HepG2 (cell line): Measurements from ENCODE around the gene UST. TPM values are rescaled to one million over a fixed set of nuclear protein-coding genes. Genes with fewer than 3 reads are reported as not detected.

Experiments used
- ATAC-seq: fragments of 200-7000 bp; cut with Tn5 transposase; 3 replicates; pipeline ENCODE4 v1.9.1; 2020; ENCODE audit warnings: mild to moderate bottlenecking, moderate library complexity
- BruUV-seq: library from RNA; stranded (reverse); fragments of 400-500 nt; replicated peaks from 2 replicates; lab custom pipeline; 2021; lab: Mats Ljungman, UMichigan
- CTCF ChIA-PET: fragments of 300-600 bp; formaldehyde crosslinking; extraction: SDS; loops from one replicate; lab custom pipeline; 2021; ENCODE audit warnings: low total read pairs, inconsistent platforms, low intra/inter-chr PET ratio; lab: Yijun Ruan, JAX
- POLR2A ChIA-PET: fragments of 350-600 bp; sonication (Branson Sonifier 250); formaldehyde crosslinking; loops from one replicate; lab custom pipeline; 2020; ENCODE audit warnings: antibody characterized with exemption, inconsistent platforms; lab: Yijun Ruan, JAX
- DNase-seq: peaks from one replicate; pipeline ENCODE4 v3.0.0-alpha.2; 2015; ENCODE audit warnings: low spot score
- FAIRE-seq: peaks from 3 replicates; lab custom pipeline; 2011; peaks lifted over from hg19 to GRCh38; lab: Jason Lieb, UNC
- H2AFZ ChIP-seq: one replicate; pipeline ENCODE4 v1.6.1; 2011; ENCODE audit warnings: low read length, inconsistent platforms
- H3K27ac ChIP-seq: fragments of 300-600 bp; 3 replicates; pipeline ENCODE4 v1.8.0; 2011; ENCODE audit warnings: mixed run types, mild to moderate bottlenecking, mixed read lengths, low read length, inconsistent platforms; ENCODE audit not compliant: insufficient read depth; ENCODE audit errors: extremely low read length
- H3K27me3 ChIP-seq, 2 experiments: fragments of 200-600 bp in 1 of 2; 2 replicates in 1 of 2; 3 replicates in 1 of 2; pipeline versions ENCODE4 v1.6.0 to v1.8.0; 2011; ENCODE audit warnings: low read length in 2 of 2, mild to moderate bottlenecking in 2 of 2, moderate library complexity in 2 of 2, inconsistent platforms in 1 of 2; ENCODE audit not compliant: insufficient read depth in 2 of 2, control insufficient read depth in 1 of 2
- H3K36me3 ChIP-seq, 2 experiments: fragments of 200-600 bp in 1 of 2; replicated peaks in 1 of 2; 2 replicates in 1 of 2; 3 replicates in 1 of 2; pipeline versions ENCODE4 v1.5.1 to v1.8.0; 2011; ENCODE audit warnings: low read length in 2 of 2, inconsistent platforms in 1 of 2; ENCODE audit not compliant: insufficient read depth in 2 of 2, control insufficient read depth in 1 of 2
- H3K4me1 ChIP-seq: 2 replicates; pipeline ENCODE4 v1.5.1; 2012; ENCODE audit warnings: low read length, inconsistent platforms; ENCODE audit not compliant: insufficient read depth
- H3K4me2 ChIP-seq: 2 replicates; pipeline ENCODE4 v1.6.0; 2011; ENCODE audit warnings: low read depth, low read length, inconsistent platforms
- H3K4me3 ChIP-seq, 3 experiments: fragments of 200-600 bp in 1 of 3; sonication (generic), shearing (Covaris generic) in 1 of 3; replicated peaks in 1 of 3; 2 replicates each; pipeline ENCODE4 v1.5.1; 2011 to 2016; ENCODE audit warnings: low read length in 3 of 3, inconsistent platforms in 2 of 3, low read depth in 2 of 3, mild to moderate bottlenecking in 2 of 3, control low read depth in 1 of 3, mixed read lengths in 1 of 3; ENCODE audit not compliant: insufficient read depth in 1 of 3
- H3K79me2 ChIP-seq: one replicate; pipeline ENCODE4 v1.6.1; 2011; ENCODE audit warnings: low read length, inconsistent platforms; ENCODE audit not compliant: insufficient read depth
- H3K9ac ChIP-seq: 2 replicates; pipeline ENCODE4 v1.6.0; 2011; ENCODE audit warnings: mild to moderate bottlenecking, low read depth, low read length, inconsistent platforms; ENCODE audit not compliant: insufficient read depth
- H3K9me3 ChIP-seq: 2 replicates; pipeline ENCODE4 v1.5.1; 2012; ENCODE audit warnings: mild to moderate bottlenecking, low read length
- H4K20me1 ChIP-seq: 2 replicates; pipeline ENCODE4 v1.6.0; 2011; ENCODE audit warnings: inconsistent platforms, mild to moderate bottlenecking, low read length, moderate library complexity; ENCODE audit not compliant: insufficient read depth
- PLRG1 ChIP-seq: fragments of 450-650 bp; conservative IDR thresholded peaks from 2 replicates; pipeline ENCODE4 v1.6.1; 2016
- RAD51 ChIP-seq: fragments of 450-650 bp; IDR thresholded peaks from 2 replicates; pipeline ENCODE4 v1.6.1; 2016; ENCODE audit warnings: borderline replicate concordance
- ZNF10 ChIP-seq: sonication (generic); formaldehyde crosslinking; IDR thresholded peaks from 2 replicates; pipeline ENCODE4 v1.4.0; 2020; ENCODE audit warnings: mild to moderate bottlenecking, low read depth, missing genetic modification reagents, borderline replicate concordance
- ZNF274 ChIP-seq: sonication (generic); formaldehyde crosslinking; IDR thresholded peaks from 2 replicates; pipeline ENCODE4 v1.5.1; 2020; ENCODE audit warnings: mild to moderate bottlenecking, missing genetic modification reagents
- ZNF652 ChIP-seq: IDR thresholded peaks from 2 replicates; pipeline ENCODE4 v1.6.1; 2016; ENCODE audit warnings: low read depth, borderline replicate concordance
- ZNF879 ChIP-seq: sonication (generic); formaldehyde crosslinking; IDR thresholded peaks from 2 replicates; pipeline ENCODE4 v1.8.1; 2023; ENCODE audit warnings: missing genetic modification reagents
- WGBS: methylation state at CpG from one replicate; pipeline ENCODE4 v1.1.6; 2017; ENCODE audit warnings: low lambda C conversion rate; 5-methylcytosine and 5-hydroxymethylcytosine counted together
- in situ Hi-C: cut with HindIII; loops from 2 replicates; pipeline ENCODE4 v1.10.0; 2017; ENCODE audit warnings: low pct_unique_long_range_greater_than_20kb; ENCODE audit not compliant: extremely low pct_ligation_motif_present
- intact Hi-C: fragments of 100-400 bp; cut with micrococcal nuclease; formaldehyde crosslinking; loops from one replicate; pipeline ENCODE4 v1.10.0; 2022; ENCODE audit not compliant: unreplicated experiment
- polyA plus RNA-seq, 8 experiments: library from polyadenylated mRNA; depleted of rRNA in 3 of 8; stranded (reverse) in 7 of 8; unstranded in 1 of 8; fragments of >200 nt; fragmentation: Illumina TruSeq in 4 of 8; extraction: Trizol in 4 of 8; gene quantifications; 2 replicates each; pipeline versions ENCODE4 v1.2.1 to v1.2.3, GENCODE V29; 2011 to 2016; ENCODE audit warnings: low read depth in 4 of 8, missing spikeins in 1 of 8, mixed read lengths in 1 of 8; ENCODE audit not compliant: insufficient read depth in 1 of 8
- total RNA-seq, 5 experiments: library from RNA; depleted of rRNA; stranded (reverse); fragments of >200 nt; fragmentation: Illumina TruSeq; extraction: Trizol; gene quantifications; 2 replicates each; pipeline ENCODE4 v1.2.3, GENCODE V29; 2016; ENCODE audit warnings: low read depth in 1 of 5
- TF ChIP-seq, protein P1 (sequence below): IDR thresholded peaks from 2 replicates; pipeline ENCODE4 v1.6.1; 2012; ENCODE audit warnings: low read depth, low read length, improper control_type of control experiment
- TF ChIP-seq, protein P2 (sequence below): IDR thresholded peaks from 2 replicates; pipeline ENCODE4 v1.6.1; 2016; ENCODE audit warnings: control low read depth

Gene UST
- total and polyA plus RNA-seq, 2 of the 13 experiments (the other 11 are each of a cell fraction or from before 2014, with no cell fraction given), result 0.27 TPM; not detected in 1

- TF ChIP-seq, protein P1, sequence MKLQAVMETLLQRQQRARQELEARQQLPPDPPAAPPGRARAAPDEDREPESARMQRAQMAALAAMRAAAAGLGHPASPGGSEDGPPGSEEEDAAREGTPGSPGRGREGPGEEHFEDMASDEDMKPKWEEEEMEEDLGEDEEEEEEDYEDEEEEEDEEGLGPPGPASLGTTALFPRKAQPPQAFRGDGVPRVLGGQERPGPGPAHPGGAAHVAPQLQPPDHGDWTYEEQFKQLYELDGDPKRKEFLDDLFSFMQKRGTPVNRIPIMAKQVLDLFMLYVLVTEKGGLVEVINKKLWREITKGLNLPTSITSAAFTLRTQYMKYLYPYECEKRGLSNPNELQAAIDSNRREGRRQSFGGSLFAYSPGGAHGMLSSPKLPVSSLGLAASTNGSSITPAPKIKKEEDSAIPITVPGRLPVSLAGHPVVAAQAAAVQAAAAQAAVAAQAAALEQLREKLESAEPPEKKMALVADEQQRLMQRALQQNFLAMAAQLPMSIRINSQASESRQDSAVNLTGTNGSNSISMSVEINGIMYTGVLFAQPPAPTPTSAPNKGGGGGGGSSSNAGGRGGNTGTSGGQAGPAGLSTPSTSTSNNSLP, result no peak
- TF ChIP-seq, all 625 proteins: peak for 0
These were observed 180.8 kb downstream of the UST start (continued) for GRCh38 chr6:148927586-148927985.

DNA sequence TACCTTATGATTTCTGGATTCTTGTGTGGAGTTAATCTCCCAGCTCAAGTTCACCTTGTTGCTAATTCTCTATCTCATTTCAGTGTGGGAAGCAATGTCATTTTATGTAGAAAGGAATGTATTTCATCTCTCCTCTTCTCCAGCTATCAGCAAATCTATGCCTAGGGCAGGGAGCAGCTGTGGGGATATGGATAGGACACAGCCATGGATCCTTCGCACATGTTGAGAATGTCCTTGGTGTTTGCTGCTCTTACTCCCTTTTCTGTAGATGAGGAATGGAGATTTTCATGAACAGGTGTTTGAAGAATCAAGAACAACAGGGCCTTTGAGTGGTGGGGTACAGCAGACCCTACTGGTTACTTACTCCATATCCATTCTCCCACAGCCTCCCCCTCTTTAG is 182.0 kb downstream of the UST start:
- Histone ChIP-seq H3K27me3 (no peaks in the 10 kb centered on the region), H4K20me1 (no peaks in the 10 kb centered on the region), H3K9ac (no peak overlapping the region), H3K9me3 (no peaks in the 10 kb centered on the region), H3K27ac (no peak overlapping the region), H3K4me2 (no peak overlapping the region), H3K36me3 (no peaks in the 10 kb centered on the region), H3K4me3 (no peak overlapping the region), H3K4me1 (no peaks in the 10 kb centered on the region), H2AFZ (no peak overlapping the region), H3K79me2 (no peaks in the 10 kb centered on the region)
- no peak for DNase-seq
- TF ChIP-seq ZNF879 (no peak), ZNF10 (CRISPR knock-in tag) (no peak), ZNF274 (CRISPR knock-in tag) (no peak), PLRG1 (no peak), RAD51 (no peak), ZNF652 (CRISPR knock-in tag) (no peak)
- TF ChIP-seq, protein P2, sequence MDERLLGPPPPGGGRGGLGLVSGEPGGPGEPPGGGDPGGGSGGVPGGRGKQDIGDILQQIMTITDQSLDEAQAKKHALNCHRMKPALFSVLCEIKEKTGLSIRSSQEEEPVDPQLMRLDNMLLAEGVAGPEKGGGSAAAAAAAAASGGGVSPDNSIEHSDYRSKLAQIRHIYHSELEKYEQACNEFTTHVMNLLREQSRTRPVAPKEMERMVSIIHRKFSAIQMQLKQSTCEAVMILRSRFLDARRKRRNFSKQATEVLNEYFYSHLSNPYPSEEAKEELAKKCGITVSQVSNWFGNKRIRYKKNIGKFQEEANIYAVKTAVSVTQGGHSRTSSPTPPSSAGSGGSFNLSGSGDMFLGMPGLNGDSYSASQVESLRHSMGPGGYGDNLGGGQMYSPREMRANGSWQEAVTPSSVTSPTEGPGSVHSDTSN (CRISPR knock-in tag), result no peak
- FAIRE-seq, result no peak
- in situ Hi-C loops (no loop called here), intact Hi-C loops (no loop called here)
- WGBS, result 52% methylated on average over 1 of the region's 1 CpG
- no TSS peak for BruUV-seq
- ATAC-seq, result no peak
- CTCF ChIA-PET, result no interaction called here
- POLR2A ChIA-PET, result no interaction called here
